Muscle of arm (tissue), 14 donors: ENCODE measurements around the gene ANKRD35. TPM values are rescaled to one million over a fixed set of nuclear protein-coding genes. Genes with fewer than 3 reads are reported as not detected.
"Not testable (repeated sequence)": the region's sequence is repeated elsewhere in the genome, so short reads cannot be mapped to it uniquely, and the experiment has no call there.

Experiments
- DNase-seq: peaks from one replicate; pipeline ENCODE4 v3.0.0-alpha.2; 2013
- long read RNA-seq, 11 donors: transcript quantifications; one replicate each; lab custom pipeline, GENCODE V29; 2026
- polyA plus RNA-seq, 12 donors: library from polyadenylated mRNA; unstranded; fragments of 120-200 nt; gene quantifications; one replicate each; pipeline ENCODE4 v1.2.1, GENCODE V29; 2013; ENCODE audit not compliant: insufficient read length in 12 of 12

Gene ANKRD35, protein sequence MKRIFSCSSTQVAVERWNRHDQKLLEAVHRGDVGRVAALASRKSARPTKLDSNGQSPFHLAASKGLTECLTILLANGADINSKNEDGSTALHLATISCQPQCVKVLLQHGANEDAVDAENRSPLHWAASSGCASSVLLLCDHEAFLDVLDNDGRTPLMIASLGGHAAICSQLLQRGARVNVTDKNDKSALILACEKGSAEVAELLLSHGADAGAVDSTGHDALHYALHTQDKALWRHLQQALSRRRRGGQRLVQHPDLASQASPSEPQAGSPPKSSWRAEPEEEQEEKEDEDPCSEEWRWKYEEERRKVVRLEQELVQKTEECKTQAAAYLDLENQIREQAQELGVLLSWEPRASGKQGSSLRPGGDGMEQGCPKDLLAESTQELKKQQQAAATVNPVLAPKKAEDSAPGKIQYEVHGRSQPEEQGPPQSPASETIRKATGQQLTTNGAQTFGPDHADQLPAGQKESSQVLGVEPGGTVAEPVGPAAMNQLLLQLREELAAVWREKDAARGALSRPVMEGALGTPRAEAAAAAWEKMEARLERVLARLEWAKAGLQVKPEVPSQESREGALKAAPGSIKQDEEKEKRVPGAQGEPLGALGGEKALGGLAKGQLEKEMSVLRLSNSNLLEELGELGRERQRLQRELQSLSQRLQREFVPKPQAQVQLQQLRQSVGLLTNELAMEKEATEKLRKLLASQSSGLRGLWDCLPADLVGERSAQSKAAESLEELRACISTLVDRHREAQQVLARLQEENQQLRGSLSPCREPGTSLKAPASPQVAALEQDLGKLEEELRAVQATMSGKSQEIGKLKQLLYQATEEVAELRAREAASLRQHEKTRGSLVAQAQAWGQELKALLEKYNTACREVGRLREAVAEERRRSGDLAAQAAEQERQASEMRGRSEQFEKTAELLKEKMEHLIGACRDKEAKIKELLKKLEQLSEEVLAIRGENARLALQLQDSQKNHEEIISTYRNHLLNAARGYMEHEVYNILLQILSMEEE
- 1 to 10 TPM in 10 of 12 donors, not detected in 2; 1.7 to 8.0 (median 2.3) TPM for polyA plus RNA-seq
- long read RNA-seq, donor 1 = 0 reads
- long read RNA-seq, donor 2, partial matches to known transcripts = 8 of 8 reads
- long read RNA-seq, donor 2, other reads (novel, unspliced or antisense) = 0 of 8 reads
- long read RNA-seq, donor 3 = 0 reads
- long read RNA-seq, donor 4 = 0 reads
- long read RNA-seq, donor 5, partial matches to known transcripts = 5 of 5 reads
- long read RNA-seq, donor 5, other reads (novel, unspliced or antisense) = 0 of 5 reads
- long read RNA-seq, donor 6 = 0 reads
- long read RNA-seq, donor 7, partial matches to known transcripts = 6 of 6 reads
- long read RNA-seq, donor 7, other reads (novel, unspliced or antisense) = 0 of 6 reads
- long read RNA-seq, donor 8, partial matches to known transcripts = 10 of 10 reads
- long read RNA-seq, donor 8, other reads (novel, unspliced or antisense) = 0 of 10 reads
- long read RNA-seq, donor 9 = 0 reads
- long read RNA-seq, donor 10, partial matches to known transcripts = 7 of 7 reads
- long read RNA-seq, donor 10, other reads (novel, unspliced or antisense) = 0 of 7 reads
- long read RNA-seq, donor 11 = 0 reads

DNA sequence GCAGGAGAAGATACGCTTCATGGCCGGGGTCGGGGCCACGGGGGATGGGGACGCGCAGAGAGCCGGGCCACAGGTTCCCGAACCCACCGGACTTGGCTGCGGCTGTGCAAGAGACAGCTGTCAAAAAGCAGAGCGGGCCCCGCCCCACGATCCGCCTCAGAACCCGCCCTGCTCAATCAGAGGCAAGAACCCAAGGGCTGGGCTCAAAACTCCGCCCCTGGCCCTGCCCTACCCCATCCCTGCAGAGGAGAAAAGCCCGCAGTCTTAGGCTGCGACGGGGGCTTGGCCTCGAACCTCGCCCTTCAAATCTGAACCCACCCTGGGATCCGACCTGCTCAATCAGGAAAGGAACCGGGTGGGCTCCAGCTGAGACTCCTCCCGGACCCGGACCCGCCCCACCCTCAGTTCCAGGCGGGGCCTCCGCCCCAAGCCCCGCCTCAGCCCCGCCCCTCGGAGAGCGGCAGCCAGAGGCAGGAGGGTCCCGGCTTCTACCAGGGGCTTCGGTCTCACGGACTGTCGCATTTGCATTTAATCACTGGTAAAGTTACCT lies at the start of gene ANKRD35:
Gene ANKRD35, minus strand, starts transcription at position 129 of the 550 bp plus-strand sequence. Its CDS starts 108 bp downstream, at position 21.
- DNase-seq = peak; percentile 79

DNA sequence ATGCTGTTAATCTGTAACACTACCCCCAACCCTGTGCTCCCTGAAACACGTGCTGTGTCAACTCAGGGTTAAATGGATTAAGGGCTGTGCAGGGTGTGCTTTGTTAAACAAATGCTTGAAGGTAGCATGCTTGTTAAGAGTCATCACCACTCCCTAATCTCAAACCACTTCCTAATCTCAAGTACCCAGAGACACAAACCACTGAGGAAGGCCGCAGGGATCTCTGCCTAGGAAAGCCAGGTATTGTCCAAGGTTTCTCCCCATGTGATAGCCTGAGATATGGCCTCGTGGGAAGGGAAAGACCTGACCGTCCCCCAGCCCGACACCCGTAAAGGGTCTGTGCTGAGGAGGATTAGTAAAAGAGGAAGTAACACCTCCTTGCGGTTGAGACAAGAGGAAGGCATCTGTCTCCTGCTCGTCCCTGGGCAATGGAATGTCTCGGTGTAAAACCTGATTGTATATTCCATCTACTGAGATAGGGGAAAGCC lies 46.9 kb upstream of the ANKRD35 start:
- DNase-seq = not testable (repeated sequence)

DNA sequence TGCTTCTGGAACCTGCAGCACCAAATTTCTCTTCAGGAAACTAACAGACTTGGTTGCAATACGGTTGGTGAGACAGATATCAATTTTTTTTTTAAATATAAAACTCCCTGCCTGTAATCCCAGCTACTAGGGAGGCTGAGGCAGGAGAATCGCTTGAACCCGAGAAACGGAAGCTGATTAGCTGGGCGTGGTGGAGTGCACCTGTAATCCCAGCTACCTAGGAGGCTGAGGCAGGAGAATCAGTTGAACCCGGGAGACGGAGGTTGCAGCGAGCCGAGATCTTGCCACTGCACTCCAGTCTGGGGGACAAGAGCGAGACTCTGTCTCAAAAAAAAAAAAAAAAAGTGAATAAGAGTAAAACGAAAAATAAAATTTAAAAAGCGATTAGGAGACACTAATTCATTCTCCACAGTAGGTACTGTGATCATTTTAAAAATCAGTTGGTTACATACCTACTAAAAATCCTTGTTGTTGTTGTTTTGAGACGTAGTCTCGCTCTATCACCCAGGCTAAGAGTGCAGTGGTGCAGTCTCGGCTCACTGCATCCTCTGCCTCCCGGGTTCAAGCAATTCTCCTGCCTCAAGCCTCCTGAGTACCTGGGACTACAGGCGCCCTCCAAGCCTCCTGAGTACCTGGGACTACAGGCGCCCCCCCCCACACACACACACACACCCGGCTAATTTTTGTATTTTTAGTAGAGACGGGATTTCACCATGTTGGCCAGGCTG lies 42.4 kb upstream of the ANKRD35 start:
- DNase-seq = no peak

DNA sequence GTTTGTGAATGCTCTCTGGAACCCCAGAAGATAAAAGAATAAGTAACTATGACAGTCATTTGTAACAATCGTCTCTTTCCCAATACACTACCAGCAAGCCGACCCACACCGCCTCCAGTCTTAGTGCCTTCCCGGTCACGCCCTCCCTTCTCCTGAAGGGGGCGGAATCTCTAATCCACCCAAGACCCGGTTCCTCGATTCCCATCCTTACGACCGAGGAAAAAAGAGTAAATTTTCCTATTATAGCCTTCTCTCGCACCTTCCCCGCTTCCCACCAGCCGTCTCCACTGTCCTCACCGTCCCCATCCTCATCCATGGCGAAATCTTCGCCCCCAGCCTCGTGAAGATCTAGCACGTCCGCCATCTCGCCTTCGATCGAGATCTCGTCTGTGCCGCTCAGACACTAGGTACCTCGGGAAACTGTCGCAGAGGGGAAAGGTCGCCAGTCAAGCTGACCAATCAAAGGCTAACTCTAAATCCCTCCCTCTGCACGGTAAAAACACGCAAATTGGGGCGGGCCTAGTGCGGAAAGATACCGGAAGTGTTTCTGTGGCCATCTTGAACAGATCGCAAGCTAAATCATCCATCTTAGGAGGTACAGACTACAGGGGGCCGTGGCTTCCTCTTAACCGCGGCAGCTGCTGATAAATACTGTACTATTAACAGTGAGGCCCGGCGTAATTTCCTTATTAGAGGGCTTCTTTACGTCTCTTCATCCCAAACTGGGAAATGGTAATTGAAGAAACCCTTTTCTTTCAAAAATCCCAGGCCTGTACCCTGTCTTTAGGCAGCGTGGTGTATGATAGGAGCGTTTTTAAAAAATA lies 41.6 kb upstream of the ANKRD35 start, which contains the start of gene RBM8A:
Gene RBM8A, minus strand, starts transcription at position 422 of the 824 bp plus-strand sequence. Its CDS starts 58 bp downstream, at position 364.
- peak; percentile 98 for DNase-seq

DNA sequence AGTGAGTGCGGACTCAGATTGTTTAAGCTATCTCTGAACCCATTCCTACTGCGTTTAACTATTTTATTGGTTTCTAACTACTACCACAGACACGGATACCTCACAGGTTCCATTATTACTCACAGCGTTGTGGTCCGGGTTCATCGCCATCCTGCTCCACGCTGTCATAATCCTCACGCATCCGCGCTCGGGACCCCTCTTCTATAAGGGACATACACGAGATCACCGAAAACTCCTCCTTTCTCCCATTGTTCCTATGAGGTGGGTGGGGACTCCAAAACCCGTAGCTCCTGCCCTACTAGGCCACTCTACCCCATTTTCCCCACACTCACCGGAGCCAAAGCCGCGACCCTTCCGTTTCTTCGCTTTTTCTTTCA lies 41.0 kb upstream of the ANKRD35 start:
- DNase-seq = no peak

DNA sequence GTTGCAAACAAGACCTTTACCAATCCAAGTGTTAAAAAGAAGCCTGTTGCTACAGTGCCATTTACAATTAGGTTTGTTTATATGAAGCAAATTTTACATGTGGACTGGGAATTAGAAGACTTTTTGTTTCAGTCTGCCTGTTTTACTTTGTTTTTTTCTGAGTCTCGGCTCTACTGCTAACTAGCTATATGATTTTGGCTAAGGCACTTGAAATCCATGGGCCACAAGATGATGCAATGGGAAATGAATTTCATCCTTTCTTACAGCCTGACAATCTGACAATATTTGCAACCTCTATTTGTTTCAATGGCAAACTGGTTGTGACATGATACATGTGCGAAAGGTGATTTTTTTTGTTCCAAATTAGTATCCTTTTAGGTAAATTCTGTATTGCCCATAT lies 36.6 kb upstream of the ANKRD35 start:
- DNase-seq = no peak

DNA sequence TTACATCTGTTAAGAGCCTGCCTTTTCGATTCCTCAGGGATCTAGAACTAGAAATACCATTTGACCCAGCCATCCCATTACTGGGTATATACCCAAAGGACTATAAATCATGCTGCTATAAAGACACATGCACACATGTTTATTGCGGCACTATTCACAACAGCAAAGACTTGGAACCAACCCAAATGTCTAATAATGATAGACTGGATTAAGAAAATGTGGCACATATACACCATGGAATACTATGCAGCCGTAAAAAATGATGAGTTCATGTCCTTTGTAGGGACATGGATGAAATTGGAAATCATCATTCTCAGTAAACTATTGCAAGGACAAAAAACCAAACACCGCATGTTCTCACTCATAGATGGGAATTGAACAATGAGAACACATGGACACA lies 34.6 kb upstream of the ANKRD35 start:
- not testable (repeated sequence) for DNase-seq

DNA sequence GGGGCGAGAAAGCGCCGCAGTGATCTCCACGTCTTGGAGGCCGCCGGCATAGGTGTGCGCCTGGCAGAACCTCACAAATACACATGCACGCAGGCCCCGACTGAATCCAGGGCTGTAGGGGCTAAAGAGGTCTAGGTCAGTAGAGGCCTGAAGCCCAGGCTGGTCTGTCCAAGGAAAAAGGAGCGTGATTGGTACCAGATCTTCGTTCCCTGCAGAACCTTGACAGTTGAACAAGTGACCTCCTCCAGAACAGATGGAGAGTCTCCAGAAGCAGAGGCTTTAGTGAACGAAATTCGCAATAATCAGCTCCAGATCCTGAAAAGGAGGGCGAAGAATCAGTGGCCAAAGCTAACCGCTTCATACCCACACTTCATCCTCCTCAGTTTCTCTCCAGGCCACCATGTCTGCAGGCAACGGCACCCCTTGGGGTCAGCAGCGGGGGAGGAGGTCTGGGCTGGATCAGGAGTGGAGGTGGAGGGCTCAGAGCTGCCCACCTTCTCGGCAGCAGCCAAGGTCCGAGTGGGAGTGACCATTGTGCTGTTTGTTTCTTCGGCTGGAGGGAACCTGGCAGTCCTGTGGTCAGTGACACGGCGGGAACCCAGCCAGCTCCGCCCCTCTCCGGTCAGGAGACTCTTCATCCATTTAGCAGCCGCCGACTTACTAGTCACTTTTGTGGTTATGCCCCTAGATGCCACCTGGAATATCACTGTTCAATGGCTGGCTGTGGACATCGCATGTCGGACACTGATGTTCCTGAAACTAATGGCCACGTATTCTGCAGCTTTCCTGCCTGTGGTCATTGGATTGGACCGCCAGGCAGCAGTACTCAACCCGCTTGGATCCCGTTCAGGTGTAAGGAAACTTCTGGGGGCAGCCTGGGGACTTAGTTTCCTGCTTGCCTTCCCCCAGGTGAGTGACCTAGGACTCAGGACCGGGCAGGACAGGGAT lies 33.6 kb upstream of the ANKRD35 start:
- DNase-seq = peak; percentile 44

DNA sequence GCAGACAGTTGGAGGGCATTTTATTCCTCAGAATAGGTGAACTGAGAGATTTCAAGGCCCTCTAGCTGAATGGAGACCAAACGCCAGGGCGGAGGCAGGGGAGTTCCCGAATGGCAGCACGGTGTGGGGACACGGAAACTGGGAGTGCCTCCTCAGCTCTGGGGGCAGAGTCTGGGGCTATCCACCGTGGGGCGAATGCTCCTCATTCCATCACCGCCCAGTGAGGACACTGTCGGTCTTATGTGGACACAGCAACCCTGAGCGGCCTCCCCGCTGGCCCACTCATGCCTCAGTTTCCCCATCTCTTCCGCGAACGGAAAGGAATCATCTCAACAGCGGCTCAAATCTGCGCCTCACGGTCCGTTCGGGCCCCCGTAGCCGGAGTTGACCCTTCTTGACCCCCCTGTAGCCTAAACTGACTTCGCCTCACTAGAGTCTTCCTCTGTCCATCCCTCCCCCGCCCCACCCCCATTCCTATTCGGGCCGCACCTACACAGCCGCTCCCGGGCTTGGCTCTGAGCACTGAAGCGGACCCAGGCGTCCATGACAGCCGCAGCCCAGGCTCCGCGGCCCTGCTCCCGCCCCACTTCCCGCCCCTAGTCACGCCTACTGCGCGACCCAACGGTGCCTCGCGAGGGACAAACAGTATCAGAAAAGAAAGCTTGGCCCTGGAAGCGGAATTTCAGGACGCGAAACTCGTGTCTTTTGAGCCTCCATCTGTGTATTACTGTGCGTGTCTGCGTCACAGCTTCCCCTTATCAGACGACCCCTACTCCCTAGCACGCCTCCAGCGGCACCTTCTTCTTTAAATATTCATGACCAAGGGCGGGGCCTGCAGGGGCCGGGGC lies 32.7 kb upstream of the ANKRD35 start, which contains the start of gene PEX11B:
Gene PEX11B, minus strand, starts transcription at position 574 of the 848 bp plus-strand sequence. Its CDS starts 29 bp downstream, at position 545.
- DNase-seq = peak; percentile 91

DNA sequence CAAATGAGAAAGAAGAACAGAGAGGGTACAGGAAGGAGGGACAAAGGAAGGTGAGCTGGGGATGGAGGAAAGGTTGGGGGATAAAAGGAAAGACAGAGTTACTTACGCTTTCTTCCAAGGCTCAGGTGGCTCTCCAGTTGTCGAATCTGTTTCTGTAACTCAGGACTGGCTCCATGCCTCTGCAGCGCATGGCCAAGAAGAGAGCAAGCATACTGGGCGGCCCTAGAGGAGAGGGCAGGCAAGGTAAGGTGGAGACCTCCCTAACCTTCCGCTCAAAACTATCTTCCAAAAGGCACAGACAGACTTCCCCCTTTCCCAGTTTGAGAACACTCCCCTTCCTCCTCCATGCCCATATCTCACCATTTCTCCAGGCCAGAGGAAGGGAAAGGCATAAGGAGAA lies 31.9 kb upstream of the ANKRD35 start:
- DNase-seq = no peak

DNA sequence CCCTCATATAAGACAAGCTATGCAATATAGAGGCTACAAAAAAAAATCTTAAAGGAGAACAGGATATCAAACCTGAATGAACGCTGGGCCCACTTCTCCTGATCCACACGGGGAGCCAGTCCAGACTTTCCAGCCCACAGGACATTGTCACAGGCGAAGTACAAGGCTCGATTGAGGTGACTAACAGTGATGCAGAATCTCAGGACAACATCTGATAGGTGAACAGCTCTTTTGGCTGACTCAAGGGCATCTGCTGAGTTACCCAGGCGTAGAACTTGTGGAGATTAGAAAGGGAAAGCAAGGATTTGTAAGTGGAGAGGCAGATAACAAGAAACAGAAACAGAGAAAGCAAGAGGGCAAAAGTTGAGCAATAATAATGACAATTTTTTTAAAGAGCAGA lies 31.1 kb upstream of the ANKRD35 start:
- no peak for DNase-seq

DNA sequence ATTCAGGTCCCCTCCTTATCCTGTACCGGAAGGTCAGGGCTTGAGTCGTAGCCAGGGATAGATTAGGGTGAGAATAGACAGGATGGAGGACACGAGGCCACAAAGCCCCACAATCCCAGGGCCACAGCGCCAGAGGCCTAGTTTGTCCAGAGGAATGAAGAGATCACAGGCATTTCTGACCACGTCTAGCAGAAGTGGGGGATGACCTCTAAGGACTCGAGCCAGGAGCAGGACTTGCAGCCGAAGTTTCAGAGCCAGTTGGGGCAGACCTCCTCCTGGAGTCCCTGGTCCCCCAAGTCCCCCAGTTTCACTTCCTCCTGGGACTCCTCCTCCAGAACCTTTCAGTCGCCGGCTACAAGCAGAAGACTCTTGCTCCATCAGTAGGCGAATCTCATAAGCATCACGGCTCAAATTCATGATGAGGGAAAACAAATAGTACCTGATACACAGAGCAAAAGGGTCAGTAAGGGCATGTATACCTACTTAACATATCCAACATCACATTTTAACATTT lies 26.5 kb upstream of the ANKRD35 start:
- DNase-seq = no peak

DNA sequence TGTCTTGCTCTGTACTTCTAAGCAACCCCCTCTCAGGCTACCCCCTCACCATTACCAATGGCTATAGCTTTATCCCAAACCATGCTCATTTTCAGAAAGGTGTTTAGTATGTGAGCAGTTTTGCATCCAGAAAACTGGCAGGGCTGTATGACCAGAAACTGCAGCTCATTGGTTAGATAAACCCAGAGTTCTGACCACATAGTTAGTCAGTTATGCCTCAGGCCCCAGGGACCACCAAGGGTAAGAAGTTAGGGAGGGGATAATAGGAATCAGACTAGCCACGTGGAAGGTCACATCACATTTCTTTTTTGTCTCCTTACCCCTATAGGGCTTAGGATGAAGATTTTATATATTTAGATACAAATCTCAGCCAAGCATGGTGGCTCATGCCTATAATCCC lies 23.0 kb upstream of the ANKRD35 start:
- no peak for DNase-seq

DNA sequence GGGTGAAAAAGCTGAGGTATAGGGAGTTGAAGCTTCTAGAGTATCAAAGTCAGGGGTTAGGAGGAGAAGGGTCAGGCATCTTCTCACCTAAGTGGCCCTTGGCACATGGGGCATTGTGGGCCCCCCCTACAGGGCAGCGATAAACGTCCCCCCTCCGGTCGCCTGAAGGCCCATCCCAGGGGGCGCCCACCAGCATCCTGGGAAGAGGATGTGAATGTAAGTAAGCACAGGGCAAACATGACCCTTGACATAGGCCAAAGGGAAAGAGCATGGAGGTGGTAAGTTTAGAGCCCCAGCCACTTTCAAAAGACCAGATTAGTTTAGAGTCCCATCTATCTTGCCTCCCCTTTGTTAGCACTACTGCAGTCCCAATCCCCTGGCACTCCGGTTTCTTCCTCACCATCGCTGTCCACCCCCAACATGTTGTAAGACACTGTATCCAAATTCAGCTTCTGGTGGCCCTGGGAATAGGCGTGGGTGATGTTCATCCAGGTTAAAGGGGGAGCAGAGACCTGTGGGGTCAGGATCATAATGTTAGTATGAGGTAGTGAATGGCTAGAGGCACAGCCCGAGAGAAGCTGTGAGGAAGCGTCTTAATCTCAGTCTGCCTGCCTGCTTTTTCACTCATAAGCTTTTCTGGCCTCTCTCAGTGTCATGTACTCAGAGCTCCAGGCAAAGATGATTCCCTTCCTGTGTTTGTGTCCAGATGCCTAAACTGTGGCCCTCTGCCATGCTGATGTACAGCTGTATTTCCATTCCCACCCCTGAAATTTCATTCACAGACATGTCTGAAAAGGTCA lies 21.5 kb upstream of the ANKRD35 start:
- DNase-seq = peak; percentile 70

DNA sequence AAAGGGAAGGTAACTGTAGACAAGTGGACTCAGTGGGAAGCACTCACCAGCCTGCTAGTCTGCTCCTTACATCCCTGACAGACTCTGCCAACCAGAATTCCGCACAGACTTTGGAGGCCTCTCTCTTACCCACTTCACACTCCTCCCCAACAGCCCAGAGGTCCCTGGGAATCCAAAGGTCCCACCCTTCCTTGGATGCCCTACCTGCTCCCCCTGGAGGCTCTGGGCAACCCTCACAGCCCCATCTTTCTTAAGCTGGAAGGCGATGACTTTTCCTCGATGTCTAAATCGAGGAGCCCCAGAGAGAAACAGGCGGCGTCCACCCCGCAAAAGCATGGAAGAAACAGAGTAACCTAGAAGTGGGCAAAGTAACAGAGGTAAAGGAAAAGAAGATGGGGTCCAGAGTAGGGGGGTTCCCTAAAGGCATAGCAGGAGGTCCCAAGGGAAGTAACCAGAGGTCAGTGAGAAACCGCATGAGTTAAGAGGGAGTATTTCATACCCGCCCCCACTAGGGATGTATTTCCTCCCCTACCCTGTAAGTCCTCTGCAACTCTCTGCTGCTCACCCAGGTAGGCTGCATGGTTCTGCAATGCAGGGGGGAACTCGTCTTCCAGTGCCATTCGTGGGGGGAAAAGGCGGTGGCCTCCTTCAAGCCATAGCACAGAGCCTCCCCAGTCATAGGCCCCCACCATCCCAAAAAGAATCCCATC lies 15.8 kb upstream of the ANKRD35 start:
- DNase-seq = no peak
